Effector memory CD8-positive, alpha-beta T cell (primary cell): ENCODE results near the gene SYNDIG1L.

Source experiments
- ATAC-seq: fragments of 150-1000 bp; cut with Tn5 transposase; replicated peaks from 2 replicates; pipeline ENCODE4 v1.10.0; 2021; ENCODE audit warnings: mild to moderate bottlenecking, moderate library complexity
- DNase-seq, 3 experiments: peaks; one replicate each; pipeline ENCODE4 v3.0.0; 2021
- H3K27ac Mint-ChIP-seq, 2 donors: one replicate each; pipeline ENCODE4 v1.8.0; 2022; ENCODE audit warnings: mild to moderate bottlenecking in 2 of 2, mixed read lengths in 2 of 2, moderate library complexity in 2 of 2
- H3K27me3 Mint-ChIP-seq, 2 donors: one replicate each; pipeline ENCODE4 v1.8.0; 2022; ENCODE audit warnings: mixed read lengths in 2 of 2
- H3K36me3 Mint-ChIP-seq: one replicate; pipeline ENCODE4 v1.8.0; 2022; ENCODE audit warnings: mild to moderate bottlenecking, moderate library complexity, mixed read lengths; ENCODE audit not compliant: insufficient read depth
- H3K4me1 Mint-ChIP-seq, 2 donors: one replicate each; pipeline ENCODE4 v1.8.0; 2022; ENCODE audit warnings: low read depth in 2 of 2, mixed read lengths in 2 of 2
- H3K4me3 Mint-ChIP-seq, 2 donors: one replicate each; pipeline ENCODE4 v1.8.0; 2022; ENCODE audit warnings: mild to moderate bottlenecking in 2 of 2, mixed read lengths in 2 of 2, moderate library complexity in 2 of 2
- H3K9me3 Mint-ChIP-seq, 2 donors: one replicate each; pipeline ENCODE4 v1.8.0; 2022; ENCODE audit warnings: mixed read lengths in 2 of 2
- total RNA-seq, 9 experiments: gene quantifications; one replicate each; lab custom pipeline; 2026; lab: John Stamatoyannopoulos, UW

SYNDIG1L gene
- total RNA-seq: 0 to 0.24 (median 0) reads per million in 9 experiments

DNA sequence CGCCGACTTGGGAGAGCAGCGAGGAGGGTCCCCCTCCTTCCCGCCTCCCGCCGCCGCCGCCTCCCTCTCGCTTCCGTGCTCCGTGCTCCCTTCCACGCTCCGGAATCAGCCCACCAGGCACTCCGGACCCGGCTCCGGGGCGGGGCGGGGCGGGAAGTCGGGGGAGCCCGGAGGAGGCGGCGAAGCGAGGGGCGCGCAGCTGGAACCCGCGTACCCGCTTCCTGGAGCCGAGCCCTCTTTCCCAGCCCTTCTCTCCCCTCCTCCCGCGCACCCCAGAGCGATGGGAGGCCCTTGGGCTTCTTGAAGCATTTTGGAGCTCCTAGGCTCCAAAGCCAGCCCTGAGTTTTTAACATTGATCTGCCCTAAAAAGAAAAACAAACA is at the start of gene SYNDIG1L:
Gene SYNDIG1L (minus strand): TSS at position 9 of the 381 bp plus-strand sequence. CDS start 16,466 bp downstream, outside the sequence.
- Mint-ChIP-seq H3K36me3 (peaks cover 8% of the 10 kb centered on the region), H3K27ac (no peak within 1 kb of the TSS), H3K9me3 (no peaks in the 10 kb centered on the region), H3K27me3 (peaks cover 68 to 71% of the 10 kb centered on the region in 2 donors), H3K4me3 (peak within 1 kb of the TSS; percentile 36 to 67), H3K4me1 (peaks cover 2 to 3% of the 10 kb centered on the region in 2 donors)
- no peak for ATAC-seq
- DNase-seq: no peak

GRCh38 chr14:74475678-74476077 is 49.7 kb upstream of the SYNDIG1L start:
- DNase-seq: no peak
- H3K36me3 Mint-ChIP-seq: peaks cover 2% of the 10 kb centered on the region
- ATAC-seq: no peak
- no peaks in the 10 kb centered on the region for H3K9me3 Mint-ChIP-seq
- no peak overlapping the region for H3K27ac Mint-ChIP-seq
- H3K4me1 Mint-ChIP-seq: no peaks in the 10 kb centered on the region
- no peaks in the 10 kb centered on the region for H3K27me3 Mint-ChIP-seq
- no peak overlapping the region for H3K4me3 Mint-ChIP-seq

GRCh38 chr14:74474376-74474775 is 48.4 kb upstream of the SYNDIG1L start:
- Mint-ChIP-seq H3K4me1 (no peaks in the 10 kb centered on the region), H3K27me3 (no peaks in the 10 kb centered on the region), H3K27ac (no peak overlapping the region), H3K9me3 (no peaks in the 10 kb centered on the region), H3K36me3 (peaks cover 2% of the 10 kb centered on the region), H3K4me3 (no peak overlapping the region)
- DNase-seq: no peak
- ATAC-seq: no peak

- ATAC-seq (no peak), DNase-seq (no peak)
- Mint-ChIP-seq H3K4me1 (peaks cover 0 to 1% of the 10 kb centered on the region in 2 donors), H3K27ac (no peak overlapping the region), H3K9me3 (no peaks in the 10 kb centered on the region), H3K36me3 (peaks cover 2% of the 10 kb centered on the region), H3K4me3 (no peak overlapping the region), H3K27me3 (no peaks in the 10 kb centered on the region)
Measured at GRCh38 chr14:74472601-74473000, 46.6 kb upstream of the SYNDIG1L start.

GRCh38 chr14:74469548-74470518 is 43.8 kb upstream of the SYNDIG1L start:
- DNase-seq: no peak
- no peak overlapping the region for H3K4me3 Mint-ChIP-seq
- ATAC-seq: no peak

DNA sequence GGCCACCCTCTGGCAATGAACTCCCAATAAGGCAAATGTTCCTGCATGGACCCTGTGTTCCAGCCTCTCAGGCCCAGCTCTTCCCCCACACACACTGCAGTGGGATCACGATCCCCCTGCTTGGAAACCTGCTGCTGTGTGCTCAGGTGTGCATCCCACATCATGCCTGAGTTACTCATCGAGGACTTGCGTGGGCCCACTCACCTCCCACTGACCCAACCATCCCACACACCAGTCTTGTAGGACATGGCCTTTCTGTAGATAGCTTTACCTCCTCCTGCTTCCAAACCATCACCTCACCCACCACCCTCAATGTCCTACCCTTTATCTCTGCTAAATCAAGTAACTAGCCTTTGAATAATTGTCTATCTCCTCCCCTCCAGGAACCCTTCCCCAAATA is 42.5 kb upstream of the SYNDIG1L start:
- no peak overlapping the region for H3K27ac Mint-ChIP-seq
- no peak for ATAC-seq
- H3K27me3 Mint-ChIP-seq: peaks cover 0 to 1% of the 10 kb centered on the region in 2 donors
- peaks cover 2% of the 10 kb centered on the region for H3K36me3 Mint-ChIP-seq
- no peaks in the 10 kb centered on the region for H3K9me3 Mint-ChIP-seq
- no peak overlapping the region for H3K4me3 Mint-ChIP-seq
- no peak for DNase-seq
- H3K4me1 Mint-ChIP-seq: peaks cover 0 to 1% of the 10 kb centered on the region in 2 donors

More at GRCh38 chr14:74469548-74470518, 43.8 kb upstream of the SYNDIG1L start:
- H3K27me3 Mint-ChIP-seq: no peaks in the 10 kb centered on the region
- H3K4me1 Mint-ChIP-seq: peaks cover 0 to 1% of the 10 kb centered on the region in 2 donors
- no peaks in the 10 kb centered on the region for H3K9me3 Mint-ChIP-seq
- H3K27ac Mint-ChIP-seq: no peak overlapping the region
- peaks cover 2% of the 10 kb centered on the region for H3K36me3 Mint-ChIP-seq

DNA sequence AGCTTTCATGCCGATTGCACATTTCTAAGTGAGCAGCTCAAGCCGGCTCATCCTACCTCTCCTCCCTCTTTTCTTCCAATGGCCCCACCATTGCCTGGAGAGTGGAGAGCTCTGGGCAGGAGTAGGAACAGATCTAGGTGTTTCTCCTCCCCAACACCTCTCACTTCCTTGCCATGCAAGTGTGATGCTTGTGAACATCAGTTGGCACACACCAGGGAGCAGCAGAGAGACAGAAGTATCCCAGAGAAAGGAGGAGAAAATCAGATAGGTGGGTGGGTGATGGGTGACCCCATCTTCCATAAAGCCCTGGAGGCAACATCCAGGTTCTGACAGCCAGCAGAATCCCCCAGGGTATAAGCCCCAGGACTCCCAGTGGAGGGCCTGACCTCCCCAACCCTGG is 39.3 kb upstream of the SYNDIG1L start:
- ATAC-seq (no peak), DNase-seq (no peak)
- H3K4me3 Mint-ChIP-seq: no peak overlapping the region
- H3K9me3 Mint-ChIP-seq: no peaks in the 10 kb centered on the region
- no peaks in the 10 kb centered on the region for H3K36me3 Mint-ChIP-seq
- H3K27ac Mint-ChIP-seq: no peak overlapping the region
- peaks cover 0 to 1% of the 10 kb centered on the region in 2 donors for H3K4me1 Mint-ChIP-seq
- H3K27me3 Mint-ChIP-seq: peaks cover 21 to 23% of the 10 kb centered on the region in 2 donors

GRCh38 chr14:74464785-74465184 is 38.8 kb upstream of the SYNDIG1L start:
- Mint-ChIP-seq H3K4me3 (no peak overlapping the region), H3K4me1 (peaks cover 0 to 1% of the 10 kb centered on the region in 2 donors), H3K27ac (no peak overlapping the region), H3K27me3 (peaks cover 26 to 29% of the 10 kb centered on the region in 2 donors), H3K9me3 (no peaks in the 10 kb centered on the region), H3K36me3 (no peaks in the 10 kb centered on the region)
- DNase-seq (no peak), ATAC-seq (no peak)

GRCh38 chr14:74463697-74464096 is 37.7 kb upstream of the SYNDIG1L start:
- Mint-ChIP-seq H3K36me3 (no peaks in the 10 kb centered on the region), H3K4me3 (no peak overlapping the region), H3K4me1 (no peaks in the 10 kb centered on the region), H3K27me3 (peaks cover 31 to 36% of the 10 kb centered on the region in 2 donors), H3K9me3 (no peaks in the 10 kb centered on the region), H3K27ac (no peak overlapping the region)
- DNase-seq (no peak), ATAC-seq (no peak)

DNA sequence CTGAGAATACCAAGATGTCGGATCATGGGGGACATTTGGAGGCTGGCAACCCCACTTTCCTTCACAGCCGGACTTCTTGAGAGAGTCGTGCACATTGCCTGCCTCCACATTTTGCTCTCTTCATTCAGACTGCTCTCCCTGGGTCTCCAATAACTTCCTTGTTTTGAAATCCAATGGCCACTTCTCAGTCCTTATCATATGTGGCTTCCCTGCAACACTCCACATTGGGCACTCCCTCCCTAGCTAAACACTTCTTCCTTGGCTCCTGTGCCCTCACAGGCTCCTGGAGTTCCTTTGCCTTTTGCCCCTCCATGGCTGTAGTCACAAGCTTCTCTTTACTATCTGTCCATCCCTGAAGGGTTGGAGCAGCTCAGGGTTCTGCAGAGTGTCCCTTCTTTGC is 37.0 kb upstream of the SYNDIG1L start:
- peaks cover 33 to 38% of the 10 kb centered on the region in 2 donors for H3K27me3 Mint-ChIP-seq
- no peak for ATAC-seq
- H3K27ac Mint-ChIP-seq: no peak overlapping the region
- DNase-seq: no peak
- no peaks in the 10 kb centered on the region for H3K9me3 Mint-ChIP-seq
- H3K4me1 Mint-ChIP-seq: no peaks in the 10 kb centered on the region
- H3K4me3 Mint-ChIP-seq: no peak overlapping the region
- H3K36me3 Mint-ChIP-seq: no peaks in the 10 kb centered on the region

DNA sequence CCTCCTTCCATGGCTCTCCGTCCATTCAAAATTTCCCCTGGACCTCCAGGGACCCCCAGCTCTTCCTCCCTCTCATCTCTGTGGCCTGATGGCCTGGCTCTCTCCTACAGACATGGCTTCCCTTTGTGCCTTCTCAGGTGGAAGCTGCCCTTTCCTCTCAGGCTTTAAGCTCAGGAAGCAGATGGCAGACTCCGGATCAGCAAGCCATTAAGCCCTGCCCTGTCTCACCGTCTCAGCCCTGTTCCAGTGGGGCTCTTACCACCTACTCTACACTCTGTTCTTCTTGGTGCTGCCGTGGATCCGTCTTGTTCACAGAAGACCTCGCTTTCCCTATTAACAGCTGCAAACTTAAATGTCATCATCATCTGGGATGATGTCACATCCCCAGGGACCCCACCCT is 34.0 kb upstream of the SYNDIG1L start:
- H3K4me1 Mint-ChIP-seq: no peaks in the 10 kb centered on the region
- DNase-seq (no peak), ATAC-seq (no peak)
- H3K9me3 Mint-ChIP-seq: no peaks in the 10 kb centered on the region
- H3K27ac Mint-ChIP-seq: no peak overlapping the region
- no peak overlapping the region for H3K4me3 Mint-ChIP-seq
- H3K36me3 Mint-ChIP-seq: no peaks in the 10 kb centered on the region
- H3K27me3 Mint-ChIP-seq: peaks cover 46 to 64% of the 10 kb centered on the region in 2 donors

- Mint-ChIP-seq H3K27ac (no peak overlapping the region), H3K4me1 (no peaks in the 10 kb centered on the region), H3K36me3 (no peaks in the 10 kb centered on the region), H3K9me3 (no peaks in the 10 kb centered on the region), H3K27me3 (peaks cover 46 to 64% of the 10 kb centered on the region in 2 donors), H3K4me3 (no peak overlapping the region)
- DNase-seq (no peak), ATAC-seq (peak; percentile 35)
Measured at GRCh38 chr14:74459289-74459946, 33.4 kb upstream of the SYNDIG1L start.

DNA sequence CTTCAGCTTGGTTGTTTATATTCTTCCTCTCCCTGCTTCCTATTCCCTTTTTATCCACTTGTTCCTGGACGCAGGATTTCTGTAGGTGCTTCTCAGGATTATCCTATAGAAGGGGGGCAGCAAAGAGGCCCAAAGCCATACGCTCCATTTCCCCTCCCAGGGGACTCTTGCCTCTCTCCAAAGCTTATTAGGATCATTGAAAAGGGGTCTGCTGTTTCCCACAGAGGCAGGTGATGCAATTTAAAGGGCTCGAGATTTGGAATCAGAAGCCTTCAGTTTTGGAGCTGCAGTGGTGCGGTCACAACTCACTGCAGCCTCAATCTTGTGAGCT is 31.5 kb upstream of the SYNDIG1L start:
- ATAC-seq (no peak), DNase-seq (no peak)
- Mint-ChIP-seq H3K36me3 (no peaks in the 10 kb centered on the region), H3K27ac (no peak overlapping the region), H3K27me3 (peaks cover 52 to 63% of the 10 kb centered on the region in 2 donors), H3K4me1 (no peaks in the 10 kb centered on the region), H3K9me3 (no peaks in the 10 kb centered on the region), H3K4me3 (no peak overlapping the region)
